ENCODE data around the gene SCO2. TPM values are rescaled to one million over a fixed set of nuclear protein-coding genes. Genes with fewer than 3 reads are reported as not detected.
"Not testable (repeated sequence)": the region's sequence is repeated elsewhere in the genome, so short reads cannot be mapped to it uniquely, and the experiment has no call there.

Gene SCO2
- total RNA-seq, 2 experiments from 2014 or later = 1.1 to 2.1 TPM

- peaks cover 6% of the 10 kb centered on the region for H3K36me3 Mint-ChIP-seq (ENCODE audit: low read depth)
- DNase-seq = peak; percentile 75
- H3K9me3 Mint-ChIP-seq = no peaks in the 10 kb centered on the region
- CTCF ChIA-PET = interaction anchor here (0.6 to 2.9 kb wide), 16 partner anchors 9 to 305 kb away, joined by 3 to 13 read pairs (median 3); partner anchors contain the start of genes LMF2, NCAPH2, SCO2 and SYCE3
- intact Hi-C loops (cut with micrococcal nuclease) = loop anchor here (1.0 kb wide), 2 partner anchors 9 to 72 kb away; no protein-coding TSS in a partner anchor
- no peaks in the 10 kb centered on the region for H3K27me3 Mint-ChIP-seq (ENCODE audit: low read depth)
- H3K4me1 Mint-ChIP-seq (ENCODE audit: low read depth) = peaks cover 40% of the 10 kb centered on the region
- H3K4me3 Mint-ChIP-seq = peak overlapping the region; percentile 74
- peak overlapping the region; percentile 82 for H3K27ac Mint-ChIP-seq
Measured at GRCh38 chr22:50548040-50548920, 22.9 kb upstream of the SCO2 start.

- CTCF ChIA-PET = interaction anchor here (0.8 to 2.9 kb wide), 12 partner anchors 8 to 73 kb away, joined by 3 to 13 read pairs (median 4); partner anchors contain the start of gene SCO2
- Mint-ChIP-seq H3K36me3 (ENCODE audit: low read depth) (peaks cover 6% of the 10 kb centered on the region), H3K9me3 (no peaks in the 10 kb centered on the region), H3K27ac (peak overlapping the region; percentile 53), H3K4me1 (ENCODE audit: low read depth) (peaks cover 43% of the 10 kb centered on the region), H3K4me3 (peak overlapping the region; percentile 63), H3K27me3 (ENCODE audit: low read depth) (no peaks in the 10 kb centered on the region)
- DNase-seq = no peak
- intact Hi-C loops (cut with micrococcal nuclease) = no loop called here
Measured at GRCh38 chr22:50547263-50547985, 22.0 kb upstream of the SCO2 start.

GRCh38 chr22:50546326-50547262 is 21.2 kb upstream of the SCO2 start:
- Mint-ChIP-seq H3K36me3 (ENCODE audit: low read depth) (peaks cover 8% of the 10 kb centered on the region), H3K27ac (peak overlapping the region; percentile 74), H3K27me3 (ENCODE audit: low read depth) (no peaks in the 10 kb centered on the region), H3K4me1 (ENCODE audit: low read depth) (peaks cover 51% of the 10 kb centered on the region), H3K9me3 (peaks cover 1% of the 10 kb centered on the region), H3K4me3 (no peak overlapping the region)
- no peak for DNase-seq
- CTCF ChIA-PET = interaction anchor here (1.0 to 2.9 kb wide), 8 partner anchors 13 to 74 kb away, joined by 3 to 13 read pairs (median 8); partner anchors contain the start of genes SCO2 and SYCE3
- intact Hi-C loops (cut with micrococcal nuclease) = no loop called here

GRCh38 chr22:50545522-50546325 is 20.3 kb upstream of the SCO2 start, which contains the start of gene KLHDC7B:
KLHDC7B (plus strand) TSS chr22:50545899; CDS start chr22:50546244, 345 bp downstream.
- Mint-ChIP-seq H3K4me3 (peak within 1 kb of the TSS; percentile 62), H3K27ac (peak within 1 kb of the TSS; percentile 74), H3K36me3 (ENCODE audit: low read depth) (peaks cover 8% of the 10 kb centered on the region), H3K4me1 (ENCODE audit: low read depth) (peaks cover 57% of the 10 kb centered on the region), H3K9me3 (peaks cover 1% of the 10 kb centered on the region), H3K27me3 (ENCODE audit: low read depth) (no peaks in the 10 kb centered on the region)
- CTCF ChIA-PET = interaction anchor here (0.6 to 1.9 kb wide), 6 partner anchors 10 to 75 kb away, joined by 3 to 11 read pairs (median 5); partner anchors contain the start of genes SCO2 and SYCE3
- peak; percentile 44 for DNase-seq
- intact Hi-C loops (cut with micrococcal nuclease) = loop anchor here (2.0 kb wide), 1 partner anchor 19 kb away; no protein-coding TSS in a partner anchor

GRCh38 chr22:50544746-50545253 is 19.4 kb upstream of the SCO2 start:
- CTCF ChIA-PET = interaction anchor here (0.6 to 1.9 kb wide), 6 partner anchors 9 to 76 kb away, joined by 3 to 11 read pairs (median 5); partner anchors contain the start of genes SCO2 and SYCE3
- Mint-ChIP-seq H3K27me3 (ENCODE audit: low read depth) (no peaks in the 10 kb centered on the region), H3K36me3 (ENCODE audit: low read depth) (peaks cover 2% of the 10 kb centered on the region), H3K4me3 (peak overlapping the region; percentile 62), H3K27ac (peak overlapping the region; percentile 74), H3K9me3 (peaks cover 1% of the 10 kb centered on the region), H3K4me1 (ENCODE audit: low read depth) (peaks cover 55% of the 10 kb centered on the region)
- DNase-seq = peak; percentile 60
- intact Hi-C loops (cut with micrococcal nuclease) = loop anchor here (1.0 to 2.0 kb wide), 4 partner anchors 18 to 76 kb away; partner anchors contain the start of genes CHKB and NCAPH2

GRCh38 chr22:50544078-50544745 is 18.8 kb upstream of the SCO2 start:
- CTCF ChIA-PET = interaction anchor here (0.6 to 1.8 kb wide), 5 partner anchors 8 to 77 kb away, joined by 3 to 6 read pairs (median 5); partner anchors contain the start of gene SCO2
- H3K27ac Mint-ChIP-seq = peak overlapping the region; percentile 72
- intact Hi-C loops (cut with micrococcal nuclease) = loop anchor here (1.0 to 2.0 kb wide), 4 partner anchors 17 to 76 kb away; partner anchors contain the start of genes CHKB and NCAPH2
- H3K4me1 Mint-ChIP-seq (ENCODE audit: low read depth) = peaks cover 60% of the 10 kb centered on the region
- H3K36me3 Mint-ChIP-seq (ENCODE audit: low read depth) = peaks cover 2% of the 10 kb centered on the region
- DNase-seq = peak; percentile 92
- H3K27me3 Mint-ChIP-seq (ENCODE audit: low read depth) = no peaks in the 10 kb centered on the region
- peak overlapping the region; percentile 62 for H3K4me3 Mint-ChIP-seq
- peaks cover 1% of the 10 kb centered on the region for H3K9me3 Mint-ChIP-seq

- CTCF ChIA-PET = no interaction called here
- Mint-ChIP-seq H3K36me3 (ENCODE audit: low read depth) (peaks cover 5% of the 10 kb centered on the region), H3K27ac (peak overlapping the region; percentile 98), H3K27me3 (ENCODE audit: low read depth) (no peaks in the 10 kb centered on the region), H3K4me3 (peak overlapping the region; percentile 22), H3K4me1 (ENCODE audit: low read depth) (peaks cover 71% of the 10 kb centered on the region), H3K9me3 (peaks cover 1% of the 10 kb centered on the region)
- peak; percentile 71 for DNase-seq
- intact Hi-C loops (cut with micrococcal nuclease) = no loop called here
Measured at GRCh38 chr22:50542416-50542927, 17.1 kb upstream of the SCO2 start.

- CTCF ChIA-PET = interaction anchor here (0.7 kb wide), 1 partner anchor 20 kb away, joined by 4 read pairs; no protein-coding TSS in a partner anchor
- H3K36me3 Mint-ChIP-seq (ENCODE audit: low read depth); intact Hi-C loops (cut with micrococcal nuclease); H3K9me3 Mint-ChIP-seq; H3K27me3 Mint-ChIP-seq (ENCODE audit: low read depth): not testable (repeated sequence)
- H3K4me1 Mint-ChIP-seq (ENCODE audit: low read depth) = peaks cover 77% of the 10 kb centered on the region
- peak; percentile 71 for DNase-seq
- H3K4me3 Mint-ChIP-seq = peak overlapping the region; percentile 2
- peak overlapping the region; percentile 98 for H3K27ac Mint-ChIP-seq
Measured at GRCh38 chr22:50541667-50542026, 16.2 kb upstream of the SCO2 start.

- Mint-ChIP-seq H3K9me3 (peaks cover 1% of the 10 kb centered on the region), H3K36me3 (ENCODE audit: low read depth) (peaks cover 5% of the 10 kb centered on the region), H3K4me1 (ENCODE audit: low read depth) (peaks cover 72% of the 10 kb centered on the region), H3K27ac (peak overlapping the region; percentile 98), H3K27me3 (ENCODE audit: low read depth) (no peaks in the 10 kb centered on the region), H3K4me3 (peak overlapping the region; percentile 46)
- DNase-seq = no peak
- CTCF ChIA-PET = interaction anchor here (0.7 to 5.8 kb wide), 6 partner anchors 8 to 80 kb away, joined by 4 to 39 read pairs (median 8); partner anchors contain the start of genes SCO2 and SYCE3
- intact Hi-C loops (cut with micrococcal nuclease) = no loop called here
Measured at GRCh38 chr22:50540381-50540780, 15.0 kb upstream of the SCO2 start.
